ENCODE data around the gene DRAM2.

DNA sequence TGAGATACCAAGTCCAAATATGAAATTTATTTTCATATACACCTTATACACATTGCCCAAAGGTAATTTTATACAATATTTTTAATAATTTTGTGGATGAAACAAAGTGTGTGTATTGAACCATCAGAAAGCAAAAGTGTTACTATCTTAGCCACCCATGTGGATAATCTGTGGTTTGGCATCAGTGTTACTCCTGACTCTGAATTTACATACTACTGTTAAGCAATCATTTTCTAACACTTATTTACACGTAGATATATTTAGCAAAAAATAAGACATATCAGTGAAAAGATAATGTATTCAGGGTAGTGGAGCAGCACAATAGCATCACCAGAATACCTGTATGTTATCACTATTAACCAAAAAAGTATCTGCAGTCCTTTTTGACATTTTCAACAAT lies 36.8 kb upstream of the DRAM2 start:
- TF ChIP-seq POLR2A (IDR thresholded peaks at IDR 0.05; ENCODE audit: extremely low read depth, insufficient read length) (no peak), MYC (IDR thresholded peaks at IDR 0.05; ENCODE audit: low read depth, low read length) (no peak)
- TF ChIP-seq, protein P1, sequence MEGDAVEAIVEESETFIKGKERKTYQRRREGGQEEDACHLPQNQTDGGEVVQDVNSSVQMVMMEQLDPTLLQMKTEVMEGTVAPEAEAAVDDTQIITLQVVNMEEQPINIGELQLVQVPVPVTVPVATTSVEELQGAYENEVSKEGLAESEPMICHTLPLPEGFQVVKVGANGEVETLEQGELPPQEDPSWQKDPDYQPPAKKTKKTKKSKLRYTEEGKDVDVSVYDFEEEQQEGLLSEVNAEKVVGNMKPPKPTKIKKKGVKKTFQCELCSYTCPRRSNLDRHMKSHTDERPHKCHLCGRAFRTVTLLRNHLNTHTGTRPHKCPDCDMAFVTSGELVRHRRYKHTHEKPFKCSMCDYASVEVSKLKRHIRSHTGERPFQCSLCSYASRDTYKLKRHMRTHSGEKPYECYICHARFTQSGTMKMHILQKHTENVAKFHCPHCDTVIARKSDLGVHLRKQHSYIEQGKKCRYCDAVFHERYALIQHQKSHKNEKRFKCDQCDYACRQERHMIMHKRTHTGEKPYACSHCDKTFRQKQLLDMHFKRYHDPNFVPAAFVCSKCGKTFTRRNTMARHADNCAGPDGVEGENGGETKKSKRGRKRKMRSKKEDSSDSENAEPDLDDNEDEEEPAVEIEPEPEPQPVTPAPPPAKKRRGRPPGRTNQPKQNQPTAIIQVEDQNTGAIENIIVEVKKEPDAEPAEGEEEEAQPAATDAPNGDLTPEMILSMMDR (IDR thresholded peaks at IDR 0.05; ENCODE audit: low read depth, low read length): no peak
- TF ChIP-seq, protein P2, sequence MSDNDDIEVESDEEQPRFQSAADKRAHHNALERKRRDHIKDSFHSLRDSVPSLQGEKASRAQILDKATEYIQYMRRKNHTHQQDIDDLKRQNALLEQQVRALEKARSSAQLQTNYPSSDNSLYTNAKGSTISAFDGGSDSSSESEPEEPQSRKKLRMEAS (IDR thresholded peaks at IDR 0.05; ENCODE audit: low read depth, low read length): no peak

All from NB4 (cell line).